Heart right ventricle (tissue), 16 donors: ENCODE data around the gene CD209. TPM values are rescaled to one million over a fixed set of nuclear protein-coding genes. Genes with fewer than 3 reads are reported as not detected.

ENCODE experiments used
- ATAC-seq, 8 donors: fragments of 200-7000 bp; cut with Tn5 transposase; one replicate each; pipeline ENCODE4 v1.9.1; 2020; ENCODE audit warnings: mild to moderate bottlenecking in 8 of 8, moderate library complexity in 8 of 8, moderate number of reproducible peaks in 1 of 8
- DNase-seq, 2 donors: peaks; one replicate each; pipeline ENCODE4 v3.0.0-alpha.2; 2020
- H3K27ac ChIP-seq, 10 donors: fragments of 200-600 bp; sonication (generic) in 2 of 10; one replicate each; pipeline versions ENCODE4 v1.5.0 to v1.8.0; 2020 to 2022; ENCODE audit warnings: mild to moderate bottlenecking in 3 of 10
- H3K27me3 ChIP-seq, 7 donors: fragments of 200-600 bp; one replicate each; pipeline ENCODE4 v1.8.0; 2021 to 2022; ENCODE audit warnings: mild to moderate bottlenecking in 2 of 7
- H3K36me3 ChIP-seq, 9 donors: fragments of 200-600 bp; sonication (generic) in 1 of 9; one replicate each; pipeline versions ENCODE4 v1.5.0 to v1.8.0; 2020 to 2022; ENCODE audit warnings: mild to moderate bottlenecking in 2 of 9
- H3K4me1 ChIP-seq, 9 donors: fragments of 200-600 bp; sonication (generic) in 1 of 9; one replicate each; pipeline versions ENCODE4 v1.5.0 to v1.8.0; 2020 to 2022; ENCODE audit warnings: mild to moderate bottlenecking in 4 of 9
- H3K4me3 ChIP-seq, 10 donors: fragments of 200-600 bp; sonication (generic) in 2 of 10; one replicate each; pipeline versions ENCODE4 v1.5.0 to v1.8.0; 2020 to 2022; ENCODE audit warnings: mild to moderate bottlenecking in 7 of 10, moderate library complexity in 2 of 10
- H3K9me3 ChIP-seq, 11 donors: fragments of 200-600 bp in 10 of 11; sonication (generic) in 2 of 11; one replicate each; pipeline versions ENCODE4 v1.5.0 to v1.8.0; 2013 to 2022; ENCODE audit warnings: mild to moderate bottlenecking in 2 of 11, control low read depth in 1 of 11, moderate library complexity in 1 of 11
- CTCF ChIP-seq, 9 donors: fragments of 200-600 bp; sonication (generic) in 2 of 9; IDR thresholded peaks; one replicate each; pipeline versions ENCODE4 v1.5.0 to v1.8.0; 2021 to 2022; ENCODE audit warnings: antibody characterized with exemption in 9 of 9, mild to moderate bottlenecking in 5 of 9, moderate library complexity in 1 of 9
- WGBS, 2 donors: extraction: QIAGEN DNeasy Blood & Tissue Kit; methylation state at CpG; one replicate each; pipeline ENCODE4 v1.1.7; 2013; ENCODE audit warnings: inconsistent platforms in 1 of 2; 5-methylcytosine and 5-hydroxymethylcytosine counted together
- intact Hi-C, 10 donors: fragments of 100-400 bp; cut with DNase I; formaldehyde crosslinking; loops; one replicate each; pipeline versions ENCODE4 v1.11.1 to v1.14.2; 2022
- polyA plus RNA-seq, 2 donors: library from polyadenylated mRNA; stranded (reverse); fragments of 200-250 nt; gene quantifications; one replicate each; pipeline ENCODE4 v1.2.3, GENCODE V29; 2013
- total RNA-seq, 10 donors: library from RNA; stranded (reverse); fragmentation: NEBNext Ultra II Directional in 3 of 10; extraction: Animal tissue kit (Norgen Biotek cat#: 25700) in 3 of 10; gene quantifications; one replicate each; pipeline versions ENCODE4 v1.2.1 to v1.2.4, GENCODE V29; 2021 to 2023
- donor health status: Arrhythmogenic right ventricular cardiomyopathy.
- donor health status: ischemic (EF 13 %, LVEDD 7.1; RV severe dilation, severe dysfunction).
- donor health status: healthy with polysubstance abuse.
- donor health status: DM: no; HTN: yes; CAD: no.
- donor health status: DM: no; HTN: no; CAD: no.
- donor health status: ischemic (EF 25% LVEDD 6.9; RV normal size, moderate dysfunction).
- donor health status: ischemic (EF 25% LVEDD 5.7; RV mildly dilated, moderate dysfunction).
- donor health status: healthy.
- donor health status: DM: yes; HTN: yes; CAD: no.
- donor health status: Ischemic cardiomyopathy.
- donor health status: ischemic (EF 35%, LVEDD 5.7; RV mildly dilated, moderate dysfunction).
- donor health status: nonischemic (EF 11% LVEDD 7.7; RV severe dilation, severe dysfunction).
- donor health status: DM: yes; HTN: yes; CAD: no.
- donor health status: PGD.
- donor health status: ischemic (EF 29% LVEDD 5.4; RV normal size, mild dysfunction).
- donor health status: nonischemic (EF 23%, LVEDD 6.1; RV moderate dilation, normal function).

Gene CD209
- total and polyA plus RNA-seq, 12 donors: 0.54 to 29.6 (median 3.8) TPM

GRCh38 chr19:7738023-7738422 lies 9.3 kb downstream of the CD209 start:
- peaks cover 0 to 30% (median 6%) of the 10 kb centered on the region in 7 donors for H3K27me3 ChIP-seq
- peaks cover 0 to 15% (median 0%) of the 10 kb centered on the region in 9 donors for H3K4me1 ChIP-seq
- H3K36me3 ChIP-seq: no peaks in the 10 kb centered on the region
- H3K27ac ChIP-seq: no peak overlapping the region
- no peak for TF ChIP-seq CTCF (IDR thresholded peaks at IDR 0.05)
- intact Hi-C loops: no loop called here
- ATAC-seq: no peak
- 75 to 83% methylated on average over 7 of the region's 7 CpGs for WGBS, 2 donors
- no peaks in the 10 kb centered on the region for H3K9me3 ChIP-seq
- DNase-seq: no peak
- H3K4me3 ChIP-seq: no peak overlapping the region

- 80 to 83% methylated on average over 11 of the region's 11 CpGs for WGBS, 2 donors
- ATAC-seq (no peak), DNase-seq (no peak)
- no peaks in the 10 kb centered on the region for H3K9me3 ChIP-seq
- H3K4me1 ChIP-seq: peaks cover 0 to 15% (median 0%) of the 10 kb centered on the region in 9 donors
- H3K4me3 ChIP-seq: no peak overlapping the region
- H3K27ac ChIP-seq: no peak overlapping the region
- intact Hi-C loops: no loop called here
- H3K36me3 ChIP-seq: no peaks in the 10 kb centered on the region
- peaks cover 0 to 37% (median 8%) of the 10 kb centered on the region in 7 donors for H3K27me3 ChIP-seq
- no peak for TF ChIP-seq CTCF (IDR thresholded peaks at IDR 0.05)
These were observed 10.1 kb downstream of the CD209 start for GRCh38 chr19:7737215-7737614.

GRCh38 chr19:7736148-7736547 lies 11.2 kb downstream of the CD209 start:
- peak overlapping the region in 1 of 10 donors; percentile 66 for H3K27ac ChIP-seq

More at GRCh38 chr19:7736148-7736547, 11.2 kb downstream of the CD209 start:
- H3K9me3 ChIP-seq: no peaks in the 10 kb centered on the region
- peaks cover 0 to 15% (median 0%) of the 10 kb centered on the region in 9 donors for H3K4me1 ChIP-seq
- no peak for DNase-seq
- peaks cover 0 to 47% (median 19%) of the 10 kb centered on the region in 7 donors for H3K27me3 ChIP-seq
- no peak for ATAC-seq
- intact Hi-C loops: no loop called here
- H3K36me3 ChIP-seq: no peaks in the 10 kb centered on the region
- no peak overlapping the region for H3K4me3 ChIP-seq
- WGBS, 2 donors: 67 to 74% methylated on average over 1 of the region's 1 CpG
- TF ChIP-seq CTCF (IDR thresholded peaks at IDR 0.05): no peak
